ENCODE data around the gene DEPDC1. TPM values are rescaled to one million over a fixed set of nuclear protein-coding genes. Genes with fewer than 3 reads are reported as not detected.

DEPDC1 gene
- total and polyA plus RNA-seq, 7 donors = 0.01 to 0.26 (median 0.08) TPM; not detected in 1

DNA sequence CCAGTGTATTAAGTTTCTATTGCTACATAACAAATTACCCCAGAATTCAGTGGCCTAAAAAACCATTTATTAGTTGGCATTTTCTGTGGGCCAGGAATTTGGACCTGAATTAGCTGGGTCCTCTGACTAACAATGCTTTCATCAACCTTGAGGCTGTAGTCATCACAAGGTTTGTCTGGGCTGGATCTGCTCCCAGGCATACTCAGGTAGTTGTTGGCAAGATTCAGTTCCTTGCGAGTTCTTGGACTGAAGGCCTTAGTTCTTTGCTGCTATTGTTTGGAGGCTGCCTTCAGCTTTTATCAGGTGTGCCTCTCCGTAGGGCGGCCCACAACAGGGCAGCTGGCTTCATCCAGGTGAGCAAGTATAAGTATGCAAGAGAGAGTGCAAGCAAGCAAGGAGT is 31.4 kb upstream of the DEPDC1 start:
- no peak for ATAC-seq
- Histone ChIP-seq H3K4me1 (no peaks in the 10 kb centered on the region), H3K27ac (no peak overlapping the region), H3K4me3 (no peak overlapping the region), H3K27me3 (ENCODE audit: insufficient read depth in 3 of 3, low read length in 2 of 3) (no peaks in the 10 kb centered on the region), H3K9me3 (no peaks in the 10 kb centered on the region), H3K36me3 (ENCODE audit: insufficient read depth in 1 of 2, low read depth in 1 of 2) (no peaks in the 10 kb centered on the region)
- no peak for DNase-seq
- TF ChIP-seq, protein P1, sequence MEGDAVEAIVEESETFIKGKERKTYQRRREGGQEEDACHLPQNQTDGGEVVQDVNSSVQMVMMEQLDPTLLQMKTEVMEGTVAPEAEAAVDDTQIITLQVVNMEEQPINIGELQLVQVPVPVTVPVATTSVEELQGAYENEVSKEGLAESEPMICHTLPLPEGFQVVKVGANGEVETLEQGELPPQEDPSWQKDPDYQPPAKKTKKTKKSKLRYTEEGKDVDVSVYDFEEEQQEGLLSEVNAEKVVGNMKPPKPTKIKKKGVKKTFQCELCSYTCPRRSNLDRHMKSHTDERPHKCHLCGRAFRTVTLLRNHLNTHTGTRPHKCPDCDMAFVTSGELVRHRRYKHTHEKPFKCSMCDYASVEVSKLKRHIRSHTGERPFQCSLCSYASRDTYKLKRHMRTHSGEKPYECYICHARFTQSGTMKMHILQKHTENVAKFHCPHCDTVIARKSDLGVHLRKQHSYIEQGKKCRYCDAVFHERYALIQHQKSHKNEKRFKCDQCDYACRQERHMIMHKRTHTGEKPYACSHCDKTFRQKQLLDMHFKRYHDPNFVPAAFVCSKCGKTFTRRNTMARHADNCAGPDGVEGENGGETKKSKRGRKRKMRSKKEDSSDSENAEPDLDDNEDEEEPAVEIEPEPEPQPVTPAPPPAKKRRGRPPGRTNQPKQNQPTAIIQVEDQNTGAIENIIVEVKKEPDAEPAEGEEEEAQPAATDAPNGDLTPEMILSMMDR (IDR thresholded peaks at IDR 0.05) = no peak
- intact Hi-C loops (cut with DNase I) = no loop called here
- 95 to 98% (median 95%) methylated on average over 3 of the region's 3 CpGs for WGBS, 3 donors

- DNase-seq (no peak), ATAC-seq (no peak)
- Histone ChIP-seq H3K4me1 (peaks cover 12% of the 10 kb centered on the region), H3K4me3 (no peak overlapping the region), H3K9me3 (no peaks in the 10 kb centered on the region), H3K36me3 (ENCODE audit: insufficient read depth in 1 of 2, low read depth in 1 of 2) (no peaks in the 10 kb centered on the region), H3K27ac (no peak overlapping the region), H3K27me3 (ENCODE audit: insufficient read depth in 3 of 3, low read length in 2 of 3) (no peaks in the 10 kb centered on the region)
- intact Hi-C loops (cut with DNase I) = no loop called here
- TF ChIP-seq, protein P1 (IDR thresholded peaks at IDR 0.05) = no peak
- WGBS, 3 donors = 74 to 86% (median 80%) methylated on average over 2 of the region's 2 CpGs
Observed at GRCh38 chr1:68525781-68526180, 28.9 kb upstream of the DEPDC1 start.

DNA sequence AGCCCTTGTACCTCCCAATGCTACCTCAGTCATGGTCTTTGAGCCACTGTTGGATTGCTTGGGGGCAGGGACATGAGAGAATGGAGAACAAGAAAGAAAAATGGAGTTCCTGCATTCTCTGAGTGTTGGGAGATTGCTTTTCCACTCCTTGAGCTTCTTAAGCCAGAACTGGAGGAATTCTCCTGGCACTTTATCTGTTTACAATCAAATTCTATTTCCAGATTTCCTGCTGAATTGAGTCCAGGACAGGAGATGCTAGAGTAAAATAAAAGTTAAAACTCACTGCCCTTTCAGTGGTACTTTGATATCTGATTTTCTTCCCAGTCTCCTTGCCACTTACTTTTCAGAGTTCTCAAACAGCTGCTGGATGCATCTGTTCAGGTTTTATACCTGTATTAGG is 24.4 kb upstream of the DEPDC1 start:
- H3K27ac ChIP-seq = no peak overlapping the region
- H3K27me3 ChIP-seq (ENCODE audit: insufficient read depth in 3 of 3, low read length in 2 of 3) = no peaks in the 10 kb centered on the region
- no peaks in the 10 kb centered on the region for H3K9me3 ChIP-seq
- intact Hi-C loops (cut with DNase I) = no loop called here
- no peak overlapping the region for H3K4me3 ChIP-seq
- ATAC-seq (no peak), DNase-seq (no peak)
- H3K36me3 ChIP-seq (ENCODE audit: insufficient read depth in 1 of 2, low read depth in 1 of 2) = no peaks in the 10 kb centered on the region
- H3K4me1 ChIP-seq = peaks cover 12% of the 10 kb centered on the region
- TF ChIP-seq, protein P1 (IDR thresholded peaks at IDR 0.05) = no peak

- TF ChIP-seq, protein P1 (IDR thresholded peaks at IDR 0.05) = no peak
- H3K9me3 ChIP-seq = no peaks in the 10 kb centered on the region
- ATAC-seq (no peak), DNase-seq (no peak)
- intact Hi-C loops (cut with DNase I) = no loop called here
- H3K4me1 ChIP-seq = no peaks in the 10 kb centered on the region
- H3K4me3 ChIP-seq = no peak overlapping the region
- no peaks in the 10 kb centered on the region for H3K36me3 ChIP-seq (ENCODE audit: insufficient read depth in 1 of 2, low read depth in 1 of 2)
- H3K27me3 ChIP-seq (ENCODE audit: insufficient read depth in 3 of 3, low read length in 2 of 3) = no peaks in the 10 kb centered on the region
- 30 to 43% (median 31%) methylated on average over 2 of the region's 2 CpGs for WGBS, 3 donors
- H3K27ac ChIP-seq = no peak overlapping the region
Observed at GRCh38 chr1:68516066-68516465, 19.2 kb upstream of the DEPDC1 start.

DNA sequence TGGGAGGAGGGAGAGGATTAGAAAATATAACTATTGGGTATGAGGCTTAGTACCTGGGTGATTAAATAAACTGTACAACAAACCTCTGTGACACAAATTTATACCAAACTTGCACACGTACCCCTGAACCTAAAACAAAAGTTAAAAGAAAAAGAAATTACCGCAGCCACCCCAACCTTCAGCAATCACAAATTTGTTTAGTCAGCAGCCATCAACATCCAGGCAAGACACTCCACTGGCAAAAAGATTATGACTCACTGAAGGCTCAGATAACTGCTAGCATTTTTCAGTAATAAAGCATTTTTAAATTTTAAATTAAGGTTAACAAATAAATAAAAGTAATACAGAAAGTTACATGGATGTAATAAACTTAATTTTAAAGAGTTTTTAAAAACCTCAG is 14.4 kb upstream of the DEPDC1 start:
- Histone ChIP-seq H3K9me3 (no peaks in the 10 kb centered on the region), H3K4me1 (no peaks in the 10 kb centered on the region), H3K36me3 (ENCODE audit: insufficient read depth in 1 of 2, low read depth in 1 of 2) (no peaks in the 10 kb centered on the region), H3K27me3 (ENCODE audit: insufficient read depth in 3 of 3, low read length in 2 of 3) (no peaks in the 10 kb centered on the region), H3K27ac (no peak overlapping the region), H3K4me3 (no peak overlapping the region)
- TF ChIP-seq, protein P1 (IDR thresholded peaks at IDR 0.05) = no peak
- no peak for ATAC-seq
- intact Hi-C loops (cut with DNase I) = no loop called here
- no peak for DNase-seq
- WGBS, 3 donors = 88 to 96% (median 93%) methylated on average over 2 of the region's 2 CpGs

Measured in psoas muscle (tissue), 8 donors.